Uterus (tissue), 2 donors: ENCODE data around the gene TBL1X.

Source experiments
- POLR2A ChIP-seq, 2 donors: fragments of 450-650 bp; IDR thresholded peaks; one replicate each; pipeline ENCODE4 v1.6.1; 2016; ENCODE audit warnings: antibody characterized with exemption in 2 of 2, mild to moderate bottlenecking in 1 of 2, moderate library complexity in 1 of 2
- TF ChIP-seq, protein P1 (sequence below), 4 experiments: fragments of 200-600 bp in 2 of 4; fragments of 450-650 bp in 2 of 4; sonication (generic) in 2 of 4; IDR thresholded peaks; one replicate each; pipeline ENCODE4 v1.5.1; 2016 to 2019; ENCODE audit warnings: antibody characterized with exemption in 4 of 4, mild to moderate bottlenecking in 2 of 4, moderate library complexity in 1 of 4

DNA sequence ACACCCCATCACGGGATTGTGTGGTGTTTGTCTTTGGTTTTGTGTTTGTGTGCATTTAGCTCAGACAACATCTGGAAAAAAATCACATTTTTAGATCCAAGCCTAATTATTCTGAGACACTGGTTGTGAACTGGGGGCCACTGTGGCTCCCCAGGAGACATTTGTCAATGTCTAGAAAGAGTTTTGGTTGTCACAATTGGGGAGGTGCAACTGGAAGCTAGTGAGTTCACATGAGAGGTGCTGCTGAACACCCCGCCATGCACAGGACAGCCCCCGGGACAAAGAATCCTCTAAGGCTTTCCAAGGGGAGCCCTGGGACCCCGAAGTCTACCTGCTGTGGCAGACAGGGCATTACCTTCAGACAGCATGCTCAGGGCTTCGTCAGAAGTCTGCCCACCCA is 274.3 kb downstream of the TBL1X start:
- TF ChIP-seq, protein P1, sequence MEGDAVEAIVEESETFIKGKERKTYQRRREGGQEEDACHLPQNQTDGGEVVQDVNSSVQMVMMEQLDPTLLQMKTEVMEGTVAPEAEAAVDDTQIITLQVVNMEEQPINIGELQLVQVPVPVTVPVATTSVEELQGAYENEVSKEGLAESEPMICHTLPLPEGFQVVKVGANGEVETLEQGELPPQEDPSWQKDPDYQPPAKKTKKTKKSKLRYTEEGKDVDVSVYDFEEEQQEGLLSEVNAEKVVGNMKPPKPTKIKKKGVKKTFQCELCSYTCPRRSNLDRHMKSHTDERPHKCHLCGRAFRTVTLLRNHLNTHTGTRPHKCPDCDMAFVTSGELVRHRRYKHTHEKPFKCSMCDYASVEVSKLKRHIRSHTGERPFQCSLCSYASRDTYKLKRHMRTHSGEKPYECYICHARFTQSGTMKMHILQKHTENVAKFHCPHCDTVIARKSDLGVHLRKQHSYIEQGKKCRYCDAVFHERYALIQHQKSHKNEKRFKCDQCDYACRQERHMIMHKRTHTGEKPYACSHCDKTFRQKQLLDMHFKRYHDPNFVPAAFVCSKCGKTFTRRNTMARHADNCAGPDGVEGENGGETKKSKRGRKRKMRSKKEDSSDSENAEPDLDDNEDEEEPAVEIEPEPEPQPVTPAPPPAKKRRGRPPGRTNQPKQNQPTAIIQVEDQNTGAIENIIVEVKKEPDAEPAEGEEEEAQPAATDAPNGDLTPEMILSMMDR (IDR thresholded peaks at IDR 0.05): no peak
- TF ChIP-seq POLR2A (IDR thresholded peaks at IDR 0.05): no peak
